GM10266 (cell line): ENCODE data around the gene NUP93.

Experiments used
- DNase-seq: peaks from one replicate; pipeline ENCODE4 v3.0.0; 2012; ENCODE audit errors: extremely low spot score
- CTCF ChIP-seq: IDR thresholded peaks from 2 replicates; pipeline ENCODE4 v1.5.1; 2012; ENCODE audit warnings: mild to moderate bottlenecking, low read depth; ENCODE audit not compliant: control insufficient read depth, insufficient read depth; ENCODE audit errors: missing control alignments

NUP93 gene

DNA sequence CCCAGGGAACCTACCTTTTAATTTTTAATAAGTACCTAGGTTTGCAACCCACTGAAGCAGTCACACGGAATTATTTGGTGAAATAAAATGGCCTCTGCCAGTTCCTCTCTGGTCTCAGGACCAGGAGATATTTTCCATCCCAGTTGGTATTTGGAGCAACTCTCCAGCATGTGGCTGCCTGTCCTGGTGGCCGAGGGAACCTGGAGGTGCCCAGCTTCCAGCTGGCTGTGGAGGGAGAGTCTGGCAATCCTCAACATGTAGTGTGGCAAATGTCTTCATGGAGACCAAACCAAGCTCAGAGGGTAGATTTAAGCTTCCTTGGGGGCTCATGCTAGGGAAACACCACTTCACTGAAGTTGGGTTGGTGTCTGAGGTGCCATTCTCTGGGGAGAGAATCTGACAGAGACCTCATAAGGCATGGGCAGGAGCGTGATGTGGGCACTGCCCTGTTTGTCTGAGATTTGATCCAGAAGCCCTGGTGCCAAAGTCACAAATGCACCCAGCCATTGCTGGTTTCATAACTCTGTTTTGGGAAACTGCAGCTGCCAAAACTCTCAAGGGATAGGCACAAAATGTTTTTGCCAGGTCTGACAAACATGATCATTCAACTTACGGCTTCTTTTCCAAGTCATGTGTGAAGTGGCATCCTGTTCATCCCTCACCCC is 44.9 kb upstream of the NUP93 start:
- no peak for DNase-seq
- no peak for TF ChIP-seq CTCF

DNA sequence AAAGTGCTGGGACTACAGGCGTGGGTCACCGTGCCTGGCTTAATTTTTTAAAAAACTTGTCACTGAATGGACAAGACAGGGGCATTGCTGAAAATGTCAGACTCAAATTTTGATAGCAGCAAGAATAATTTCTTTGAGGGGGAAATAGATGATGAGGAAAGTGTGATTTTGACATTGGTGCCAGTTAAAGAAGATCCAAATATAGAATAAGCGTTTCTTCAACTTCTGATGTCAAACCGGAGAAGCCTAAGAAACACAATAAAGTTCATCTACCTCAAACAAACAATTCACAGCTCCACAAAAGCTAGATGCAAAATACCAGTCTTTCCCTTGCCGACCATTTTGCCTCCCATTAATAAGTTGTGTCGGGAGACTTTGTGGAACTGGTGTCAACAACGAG is 43.2 kb upstream of the NUP93 start:
- TF ChIP-seq CTCF: no peak

GRCh38 chr16:56688762-56689161 is 41.2 kb upstream of the NUP93 start:
- no peak for DNase-seq
- TF ChIP-seq CTCF: no peak

More for the DNA sequence above, 43.2 kb upstream of the NUP93 start:
- no peak for DNase-seq

GRCh38 chr16:56689171-56689570 is 40.8 kb upstream of the NUP93 start:
- DNase-seq: no peak

DNA sequence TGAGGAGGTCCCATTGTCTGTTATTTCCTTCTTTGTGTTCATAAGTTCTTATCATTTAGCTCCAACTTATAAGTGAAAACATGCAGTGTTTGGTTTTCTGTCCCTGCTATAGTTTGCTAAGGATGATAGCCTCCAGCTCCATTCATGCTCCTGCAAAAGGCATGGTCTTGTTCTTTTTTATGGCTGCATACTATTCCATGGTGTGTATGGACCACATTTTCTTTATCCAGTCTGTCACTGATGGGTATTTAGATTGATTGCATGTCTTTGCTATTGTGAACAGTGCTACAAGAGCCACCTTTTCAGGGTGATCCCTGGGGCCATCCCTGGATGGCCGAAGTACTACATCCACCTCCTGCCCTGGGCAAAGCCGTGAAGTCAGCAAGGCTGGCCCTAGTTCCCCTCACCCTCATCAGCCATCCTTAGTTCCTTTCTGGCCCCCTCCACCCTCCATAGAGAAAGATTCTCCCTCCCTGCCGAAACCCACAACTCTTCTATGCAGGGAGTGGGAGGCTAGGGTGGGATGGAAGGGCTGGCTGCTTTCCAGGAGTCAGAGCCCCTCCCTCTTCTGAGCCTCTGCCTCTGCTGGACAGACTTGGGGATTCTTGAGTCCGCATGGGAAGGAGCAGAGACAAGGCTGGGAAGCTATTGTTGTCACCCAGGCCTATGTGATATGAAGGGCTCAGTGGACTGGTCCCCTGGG is 39.4 kb upstream of the NUP93 start:
- DNase-seq: no peak
- no peak for TF ChIP-seq CTCF

More at GRCh38 chr16:56689171-56689570, 40.8 kb upstream of the NUP93 start:
- no peak for TF ChIP-seq CTCF

DNA sequence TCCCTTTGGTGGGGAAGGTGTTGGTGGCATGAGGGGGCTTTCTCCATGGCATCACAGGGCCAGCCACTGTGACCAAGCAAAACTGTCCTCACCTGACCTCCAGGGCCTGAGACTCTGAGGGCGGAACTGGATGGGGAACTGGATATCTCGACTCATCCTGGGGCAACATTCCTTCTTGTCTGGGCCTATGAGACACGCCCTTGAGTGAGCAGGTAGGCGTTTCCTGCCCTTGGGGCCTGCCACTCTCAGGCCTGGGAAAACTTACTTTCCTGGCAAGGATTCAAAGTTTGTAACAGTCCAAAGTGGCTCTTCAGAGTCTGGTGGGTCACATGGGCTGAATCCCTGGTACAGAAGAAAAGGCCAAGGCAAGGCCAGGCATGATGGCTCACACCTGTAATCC is 38.0 kb upstream of the NUP93 start:
- DNase-seq: no peak
- TF ChIP-seq CTCF: no peak

DNA sequence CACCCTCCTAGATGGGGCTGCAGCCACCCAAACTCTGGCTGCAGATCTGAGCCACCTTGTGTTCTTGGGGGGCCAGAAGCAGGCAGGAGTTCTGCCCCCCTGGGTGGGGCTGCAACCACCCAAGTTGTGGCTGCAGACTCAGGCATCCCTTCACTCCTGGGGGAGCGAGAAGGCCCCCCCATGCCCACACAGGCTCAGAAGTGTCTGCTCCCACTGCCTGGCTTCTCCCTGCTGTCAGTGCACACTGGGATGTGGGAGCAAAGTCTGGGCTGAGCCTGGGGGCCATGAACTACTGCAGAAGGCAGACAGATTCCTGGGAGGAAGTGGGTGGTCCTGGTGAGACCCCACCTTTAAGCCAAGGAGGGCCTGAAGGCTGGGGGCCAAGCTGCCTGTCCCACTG is 34.7 kb upstream of the NUP93 start:
- no peak for DNase-seq
- TF ChIP-seq CTCF: no peak
